Hematopoietic multipotent progenitor cell treated with erythropoietin and hydrocortisone succinate and interleukin-3 and kit ligand, for 6 days (in vitro differentiated cells): ENCODE measurements around the gene FAM174C.
A peak's percentile ranks its signal among the peaks of the same experiment; 100 is the strongest.
"Not testable (repeated sequence)": the region's sequence is repeated elsewhere in the genome, so short reads cannot be mapped to it uniquely, and the experiment has no call there.

Experiments used
- DNase-seq: peaks from one replicate; pipeline ENCODE4 v3.0.0-alpha.2; 2015

FAM174C gene

DNA sequence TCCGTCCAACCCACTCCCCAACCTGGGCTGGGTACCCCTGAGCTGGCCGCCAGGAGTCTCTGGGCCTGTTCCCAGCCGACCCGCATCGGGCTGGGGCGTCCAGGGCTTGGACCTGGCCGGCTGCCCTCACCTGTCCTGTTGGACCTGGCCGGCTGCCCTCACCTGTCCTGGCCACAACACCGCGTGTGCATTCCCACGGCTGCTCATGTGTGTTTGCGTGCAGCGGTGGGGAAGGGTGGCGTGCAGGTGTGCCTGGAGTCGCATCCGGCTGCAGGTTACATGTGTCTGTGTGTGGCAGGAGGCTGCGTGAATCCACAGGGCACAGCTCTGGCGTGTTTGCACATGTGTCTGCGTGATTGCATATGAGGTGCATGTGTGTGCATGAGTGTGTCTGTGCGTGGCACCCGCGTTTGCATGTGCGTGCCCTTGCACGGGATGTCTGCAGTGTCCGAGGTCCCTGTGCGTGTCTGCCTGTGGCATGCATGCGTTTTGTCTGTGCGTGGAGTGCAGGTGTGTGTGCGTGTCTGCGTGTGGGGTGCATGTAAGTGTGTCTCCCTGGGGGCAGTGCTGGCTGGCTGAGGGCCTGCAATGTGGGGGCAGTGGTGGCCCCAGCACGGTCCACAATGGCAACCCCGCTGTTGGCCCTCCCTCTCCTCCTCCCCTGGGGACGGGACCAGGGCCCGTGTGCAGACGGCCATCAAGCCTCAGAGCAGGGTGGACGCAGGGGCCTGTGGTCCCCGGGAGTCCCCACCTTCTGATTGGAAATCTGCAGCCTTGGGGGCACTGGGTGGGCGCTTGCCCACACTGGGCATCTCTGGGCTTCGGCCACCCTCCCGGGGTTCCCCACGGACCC, 13.7 kb downstream of the FAM174C start:
- no peak for DNase-seq

GRCh38 chr19:1289686-1290025, 14.3 kb downstream of the FAM174C start:
- DNase-seq = no peak

DNA sequence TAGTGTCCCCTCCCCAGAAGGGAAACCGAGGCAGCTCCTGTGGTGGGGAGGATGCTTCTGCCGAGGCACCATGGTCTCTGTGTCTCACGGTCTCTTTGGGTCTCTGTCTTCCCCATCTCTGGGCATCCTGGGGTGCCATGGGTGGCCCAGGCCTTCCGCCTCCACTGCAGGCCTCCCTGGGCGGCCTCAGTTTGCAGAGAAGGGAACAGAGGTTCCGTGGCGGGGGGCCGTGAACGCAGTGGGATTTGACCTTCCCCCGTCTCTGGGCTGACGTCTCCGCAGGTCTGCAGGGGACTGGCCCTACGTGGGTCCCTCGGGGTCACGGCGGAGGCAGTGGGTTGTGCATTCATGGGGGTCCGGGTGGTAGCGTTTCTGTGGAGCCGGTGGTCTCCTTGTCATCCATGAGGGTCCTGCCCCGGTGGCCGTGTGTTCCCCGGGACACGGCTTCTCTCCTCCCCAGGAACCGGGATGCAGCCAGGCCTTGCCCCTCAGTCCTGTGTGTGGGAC, 14.9 kb downstream of the FAM174C start:
- no peak for DNase-seq

- DNase-seq = no peak
Measured at GRCh38 chr19:1290703-1291651, 15.6 kb downstream of the FAM174C start.

- DNase-seq = no peak
Measured at GRCh38 chr19:1291761-1292418, 16.6 kb downstream of the FAM174C start.

DNA sequence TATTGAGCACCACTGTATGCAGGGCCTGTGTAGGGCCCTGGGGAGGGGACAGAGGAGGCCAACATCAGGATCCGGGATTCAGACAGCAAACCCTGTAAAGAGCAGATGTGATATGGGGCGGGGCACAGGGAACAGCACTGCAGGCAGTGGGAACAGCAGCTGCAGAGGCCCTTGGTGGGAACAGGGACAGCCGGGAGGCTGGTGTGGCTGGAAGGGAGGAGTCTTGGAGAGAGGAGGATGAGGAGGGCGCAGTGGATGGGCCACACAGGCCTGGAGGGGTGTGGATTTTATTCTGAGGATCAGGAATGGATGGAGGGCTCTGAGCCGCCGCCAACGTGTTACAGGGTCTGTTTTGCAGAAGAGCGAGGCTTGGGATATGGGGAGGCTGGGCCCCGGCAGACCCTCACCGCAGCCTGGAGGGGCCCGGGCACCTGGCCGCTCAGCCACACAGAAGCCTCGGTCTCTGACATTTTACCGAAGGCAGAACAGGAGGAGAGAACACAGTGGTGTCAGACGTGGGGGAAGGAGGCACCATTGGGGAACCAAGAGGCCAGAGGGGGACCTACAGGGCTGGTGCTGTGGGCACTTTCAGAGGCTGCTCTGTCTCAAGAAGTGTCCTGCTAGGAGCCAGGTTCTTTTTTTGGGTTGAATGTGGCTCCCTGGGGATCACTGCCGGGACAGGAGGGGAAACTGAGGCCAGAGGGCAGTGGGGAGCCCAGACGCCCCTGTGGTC, 17.3 kb downstream of the FAM174C start:
- no peak for DNase-seq

DNA sequence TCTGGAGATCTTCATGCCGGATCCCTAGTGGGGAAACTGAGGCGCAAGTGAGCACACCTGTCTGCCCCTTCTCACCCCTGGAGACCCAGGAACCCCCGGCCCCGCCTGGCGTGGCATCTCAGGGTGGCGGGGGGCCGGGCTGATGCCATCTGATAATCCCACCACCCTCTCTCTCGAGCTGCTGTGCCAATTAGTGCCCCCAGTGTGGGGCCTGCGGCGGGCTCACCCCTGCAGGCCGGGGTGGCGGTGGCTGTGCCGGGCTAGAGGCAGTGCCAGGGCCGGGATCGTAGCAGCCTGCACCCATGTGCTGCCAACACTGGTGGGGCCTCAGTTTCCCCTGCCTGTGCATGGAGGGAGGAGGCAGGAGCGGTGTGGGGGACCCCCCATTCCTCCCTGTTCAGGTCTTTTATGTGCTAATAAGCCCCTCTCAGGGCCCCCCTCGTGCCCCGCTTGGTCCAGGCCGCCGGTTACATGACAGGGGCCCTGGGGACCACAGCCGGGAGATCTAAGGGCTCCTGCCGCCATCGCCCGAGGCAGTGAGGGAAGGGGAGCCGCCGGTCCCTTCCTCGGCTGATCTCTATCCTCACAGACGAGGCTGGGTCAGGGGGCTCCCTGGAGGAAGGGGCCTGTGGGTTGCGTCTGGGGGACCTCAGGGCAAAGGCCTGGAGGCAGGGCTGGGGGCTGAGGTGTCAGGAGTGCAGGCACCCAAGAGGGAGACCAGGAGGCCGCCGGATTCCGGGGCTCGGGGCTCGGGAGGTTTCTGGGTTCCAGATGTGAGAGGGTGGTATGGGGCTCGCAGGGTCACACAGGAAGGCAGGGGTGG, 18.7 kb downstream of the FAM174C start:
- no peak for DNase-seq

GRCh38 chr19:1294688-1295087, 19.4 kb downstream of the FAM174C start:
- DNase-seq = no peak

DNA sequence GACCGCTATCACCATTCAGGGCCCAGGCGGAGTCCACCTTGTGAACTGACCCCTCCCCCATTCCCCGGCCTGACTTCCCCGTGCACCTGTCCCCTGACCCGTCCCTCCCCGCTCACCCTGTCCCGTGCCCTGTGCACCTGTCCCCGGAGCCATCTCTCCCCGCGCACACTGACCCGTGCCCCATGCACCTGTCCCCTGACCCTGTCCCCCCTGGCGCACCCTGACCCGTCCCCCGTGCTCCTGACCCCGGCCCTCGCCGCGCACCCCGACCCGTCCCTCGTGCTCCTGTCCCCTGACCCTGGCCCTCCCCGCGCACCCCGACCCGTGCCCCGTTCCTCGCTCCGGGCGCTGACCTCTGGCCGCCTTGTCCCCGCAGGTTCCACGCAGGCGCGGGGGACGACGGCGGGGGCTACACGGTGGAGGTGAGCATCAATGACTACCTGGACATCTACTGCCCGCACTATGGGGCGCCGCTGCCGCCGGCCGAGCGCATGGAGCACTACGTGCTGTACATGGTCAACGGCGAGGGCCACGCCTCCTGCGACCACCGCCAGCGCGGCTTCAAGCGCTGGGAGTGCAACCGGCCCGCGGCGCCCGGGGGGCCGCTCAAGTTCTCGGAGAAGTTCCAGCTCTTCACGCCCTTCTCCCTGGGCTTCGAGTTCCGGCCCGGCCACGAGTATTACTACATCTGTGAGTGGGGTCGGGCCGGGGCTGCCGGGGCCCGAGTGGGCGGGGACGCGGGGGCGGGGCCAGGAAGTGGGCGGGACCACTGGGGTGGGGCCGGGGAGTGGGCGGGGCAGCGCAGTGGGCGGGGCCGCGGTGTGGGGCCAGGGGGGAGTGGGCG, 20.1 kb downstream of the FAM174C start:
- DNase-seq = peak; percentile 46

GRCh38 chr19:1296078-1296477, 20.7 kb downstream of the FAM174C start:
- DNase-seq = no peak

- no peak for DNase-seq
Measured at GRCh38 chr19:1296575-1297271, 21.4 kb downstream of the FAM174C start.

GRCh38 chr19:1298235-1298634, 22.9 kb downstream of the FAM174C start:
- no peak for DNase-seq

DNA sequence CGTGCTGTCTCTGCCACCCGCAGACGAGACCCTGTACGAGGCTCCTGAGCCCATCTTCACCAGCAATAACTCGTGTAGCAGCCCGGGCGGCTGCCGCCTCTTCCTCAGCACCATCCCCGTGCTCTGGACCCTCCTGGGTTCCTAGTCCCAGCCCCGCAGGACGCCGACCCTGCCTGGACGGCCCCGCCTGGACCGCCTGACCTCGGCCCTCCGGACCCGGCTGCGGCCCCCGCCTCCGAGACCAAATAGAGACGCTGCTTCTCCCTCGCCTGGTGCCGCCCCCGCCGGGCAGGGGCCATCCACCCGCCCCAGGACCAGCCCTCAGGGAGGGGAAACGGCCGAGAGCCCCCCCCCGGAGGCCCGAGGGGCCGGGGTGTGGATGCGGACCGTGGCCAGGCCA, 24.5 kb downstream of the FAM174C start:
- no peak for DNase-seq

- no peak for DNase-seq
Measured at GRCh38 chr19:1300744-1301490, 25.6 kb downstream of the FAM174C start.

- no peak for DNase-seq
Measured at GRCh38 chr19:1302533-1303239, 27.4 kb downstream of the FAM174C start.

- DNase-seq = no peak
Measured at GRCh38 chr19:1304197-1304924, 29.0 kb downstream of the FAM174C start.

GRCh38 chr19:1305354-1305753, 30.0 kb downstream of the FAM174C start:
- not testable (repeated sequence) for DNase-seq

DNA sequence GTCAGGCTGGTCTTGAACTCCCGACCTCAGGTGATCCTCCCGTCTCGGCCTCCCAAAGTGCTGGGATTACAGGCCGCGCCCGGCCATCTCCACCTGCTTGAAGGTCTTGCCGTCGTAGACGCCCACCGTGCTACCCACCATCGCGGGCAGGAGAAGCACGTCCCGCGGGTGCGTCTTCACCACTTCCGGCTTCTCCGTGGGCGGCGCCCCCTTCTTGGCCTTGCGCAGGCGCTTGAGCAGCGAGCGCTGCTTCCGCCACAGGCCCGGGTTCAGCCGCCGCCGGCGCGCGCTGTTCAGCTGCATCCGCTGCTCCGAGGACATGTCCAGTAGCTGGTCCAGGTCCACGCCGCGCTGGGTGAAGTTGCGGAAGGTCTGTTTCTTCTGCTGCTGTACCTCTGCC, 32.0 kb downstream of the FAM174C start:
- no peak for DNase-seq
